Trophoblast cell (in vitro differentiated cells and primary cell): Measurements from ENCODE around the gene SPRYD4.

ENCODE experiments used
- DNase-seq, 2 donors: peaks; one replicate each; pipeline ENCODE4 v3.0.0-alpha.2; 2016
- H2AFZ ChIP-seq: 2 replicates; pipeline ENCODE4 v1.6.1; 2013; ENCODE audit warnings: low read length, moderate library complexity, mild to moderate bottlenecking; ENCODE audit not compliant: insufficient read depth, poor library complexity
- H2AK5ac ChIP-seq: 2 replicates; pipeline ENCODE4 v1.6.1; 2013; ENCODE audit warnings: mild to moderate bottlenecking, low read length
- H2BK120ac ChIP-seq: 2 replicates; pipeline ENCODE4 v1.6.1; 2013; ENCODE audit warnings: low read length, mild to moderate bottlenecking, moderate library complexity; ENCODE audit not compliant: insufficient read depth, poor library complexity
- H2BK12ac ChIP-seq: 2 replicates; pipeline ENCODE4 v1.6.1; 2013; ENCODE audit warnings: mild to moderate bottlenecking, low read length, moderate library complexity
- H2BK5ac ChIP-seq: 2 replicates; pipeline ENCODE4 v1.6.1; 2013; ENCODE audit warnings: low read length, low read depth, moderate library complexity, mild to moderate bottlenecking; ENCODE audit not compliant: poor library complexity
- H3K14ac ChIP-seq: 2 replicates; pipeline ENCODE4 v1.6.1; 2013; ENCODE audit warnings: mild to moderate bottlenecking, low read length
- H3K18ac ChIP-seq: 2 replicates; pipeline ENCODE4 v1.6.1; 2013; ENCODE audit warnings: mild to moderate bottlenecking, low read length
- H3K23ac ChIP-seq: 2 replicates; pipeline ENCODE4 v1.6.1; 2013; ENCODE audit warnings: low read length
- H3K27ac ChIP-seq: 2 replicates; pipeline ENCODE4 v1.5.1; 2013; ENCODE audit warnings: low read depth, mild to moderate bottlenecking, inconsistent platforms, low read length, moderate library complexity
- H3K27me3 ChIP-seq: 2 replicates; pipeline ENCODE4 v1.6.1; 2013; ENCODE audit warnings: inconsistent platforms, mild to moderate bottlenecking, low read length, moderate library complexity; ENCODE audit not compliant: insufficient read depth
- H3K36me3 ChIP-seq, 2 experiments: 1 replicate in 1 of 2; 2 replicates in 1 of 2; pipeline ENCODE4 v1.6.1; 2013; ENCODE audit warnings: low read length in 2 of 2, mild to moderate bottlenecking in 2 of 2, moderate library complexity in 1 of 2; ENCODE audit not compliant: insufficient read depth in 2 of 2, control insufficient read depth in 1 of 2
- H3K4ac ChIP-seq: 2 replicates; pipeline ENCODE4 v1.6.1; 2013; ENCODE audit warnings: low read depth, mild to moderate bottlenecking, low read length, moderate library complexity
- H3K4me1 ChIP-seq, 2 experiments: 1 replicate in 1 of 2; 2 replicates in 1 of 2; pipeline ENCODE4 v1.6.1; 2013; ENCODE audit warnings: low read length in 2 of 2, mild to moderate bottlenecking in 2 of 2, moderate library complexity in 1 of 2; ENCODE audit not compliant: insufficient read depth in 2 of 2, control insufficient read depth in 1 of 2
- H3K4me2 ChIP-seq: 2 replicates; pipeline ENCODE4 v1.6.1; 2013; ENCODE audit warnings: inconsistent platforms, mild to moderate bottlenecking, low read length, moderate library complexity
- H3K4me3 ChIP-seq: 2 replicates; pipeline ENCODE4 v1.5.1; 2013; ENCODE audit warnings: mild to moderate bottlenecking, low read depth, low read length, inconsistent platforms
- H3K79me1 ChIP-seq: one replicate; pipeline ENCODE4 v1.6.1; 2013; ENCODE audit warnings: low read length
- H3K79me2 ChIP-seq: 2 replicates; pipeline ENCODE4 v1.6.1; 2013; ENCODE audit warnings: low read length, mild to moderate bottlenecking; ENCODE audit not compliant: control insufficient read depth, insufficient read depth, poor library complexity
- H3K9ac ChIP-seq: 2 replicates; pipeline ENCODE4 v1.6.1; 2013; ENCODE audit warnings: mild to moderate bottlenecking, low read length
- H3K9me3 ChIP-seq: 2 replicates; pipeline ENCODE4 v1.6.1; 2013; ENCODE audit warnings: low read depth, mild to moderate bottlenecking, control low read depth, inconsistent platforms, low read length; ENCODE audit not compliant: insufficient read depth
- H4K12ac ChIP-seq: 2 replicates; pipeline ENCODE4 v1.6.1; 2013; ENCODE audit warnings: low read depth, mild to moderate bottlenecking, low read length, moderate library complexity
- H4K8ac ChIP-seq: 2 replicates; pipeline ENCODE4 v1.6.1; 2013; ENCODE audit warnings: low read depth, mild to moderate bottlenecking, low read length, moderate library complexity
- H4K91ac ChIP-seq: one replicate; pipeline ENCODE4 v1.6.1; 2013; ENCODE audit warnings: low read depth, mild to moderate bottlenecking, low read length, moderate library complexity
- WGBS: extraction: QIAGEN DNeasy Blood & Tissue Kit; methylation state at CpG from one replicate; pipeline ENCODE4 v1.1.7; 2013; ENCODE audit warnings: missing lambda C conversion rate; ENCODE audit not compliant: insufficient read length, insufficient coverage; ENCODE audit errors: extremely low coverage; 5-methylcytosine and 5-hydroxymethylcytosine counted together

SPRYD4 gene

DNA sequence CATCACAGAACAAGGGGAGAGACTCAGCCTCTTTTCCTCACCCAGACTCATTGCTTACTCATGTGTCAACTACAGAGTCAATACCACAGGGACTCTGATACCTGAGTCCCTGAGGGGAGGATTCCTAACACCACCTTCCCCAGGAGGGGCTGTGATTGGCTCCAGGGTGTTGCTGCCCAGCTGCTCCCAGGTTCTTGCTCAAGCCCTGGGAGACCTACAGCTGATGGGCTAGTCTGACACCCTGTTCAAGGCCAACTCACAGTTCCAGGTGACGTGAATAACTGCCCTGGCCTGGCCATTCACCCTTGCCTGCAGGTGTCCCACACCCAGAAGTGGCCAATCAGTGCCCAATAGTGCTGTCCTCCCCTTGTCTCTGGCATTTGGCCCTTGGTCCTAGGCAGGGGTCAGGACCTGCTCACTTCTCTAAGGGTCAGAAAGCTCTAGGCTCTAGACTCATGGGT lies 8.6 kb downstream of the SPRYD4 start:
- no peak overlapping the region for H3K4me2 ChIP-seq
- no peak overlapping the region for H4K91ac ChIP-seq
- no peak overlapping the region for H4K8ac ChIP-seq
- H3K18ac ChIP-seq, result no peak overlapping the region
- no peaks in the 10 kb centered on the region for H3K79me1 ChIP-seq
- H2AFZ ChIP-seq, result no peak overlapping the region
- H3K27ac ChIP-seq, result no peak overlapping the region
- H4K12ac ChIP-seq, result no peak overlapping the region
- no peak overlapping the region for H3K4me3 ChIP-seq
- H3K9ac ChIP-seq, result no peak overlapping the region
- H3K36me3 ChIP-seq, result no peaks in the 10 kb centered on the region
- no peak overlapping the region for H2AK5ac ChIP-seq
- no peak overlapping the region for H2BK120ac ChIP-seq
- no peak overlapping the region for H3K23ac ChIP-seq
- no peaks in the 10 kb centered on the region for H3K9me3 ChIP-seq
- no peaks in the 10 kb centered on the region for H3K27me3 ChIP-seq
- peak; percentile 63 to 75 for DNase-seq
- no peaks in the 10 kb centered on the region for H3K79me2 ChIP-seq
- H2BK5ac ChIP-seq, result no peak overlapping the region
- H3K14ac ChIP-seq, result no peak overlapping the region
- H3K4ac ChIP-seq, result no peak overlapping the region
- H3K4me1 ChIP-seq, result no peaks in the 10 kb centered on the region
- H2BK12ac ChIP-seq, result no peak overlapping the region
- WGBS, result no CpG with 5 or more reads among the region's 1 CpG

GRCh38 chr12:56477521-56478225 lies 9.3 kb downstream of the SPRYD4 start:
- H3K18ac ChIP-seq, result no peak overlapping the region
- H4K91ac ChIP-seq, result no peak overlapping the region
- no peaks in the 10 kb centered on the region for H3K79me2 ChIP-seq
- H3K4me3 ChIP-seq, result no peak overlapping the region
- H3K27me3 ChIP-seq, result no peaks in the 10 kb centered on the region
- no peak overlapping the region for H3K4me2 ChIP-seq
- no peaks in the 10 kb centered on the region for H3K36me3 ChIP-seq
- no peak overlapping the region for H3K14ac ChIP-seq
- H2BK5ac ChIP-seq, result no peak overlapping the region
- no peak overlapping the region for H3K23ac ChIP-seq
- no CpG with 5 or more reads among the region's 6 CpGs for WGBS
- no peak overlapping the region for H3K9ac ChIP-seq
- no peak overlapping the region for H4K8ac ChIP-seq
- H2BK120ac ChIP-seq, result no peak overlapping the region
- H2AK5ac ChIP-seq, result no peak overlapping the region
- H2BK12ac ChIP-seq, result no peak overlapping the region
- no peaks in the 10 kb centered on the region for H3K4me1 ChIP-seq
- no peak overlapping the region for H3K4ac ChIP-seq
- no peaks in the 10 kb centered on the region for H3K9me3 ChIP-seq
- H4K12ac ChIP-seq, result no peak overlapping the region
- no peak overlapping the region for H3K27ac ChIP-seq
- no peak overlapping the region for H2AFZ ChIP-seq
- H3K79me1 ChIP-seq, result no peaks in the 10 kb centered on the region
- DNase-seq, result no peak

GRCh38 chr12:56479625-56480024 lies 11.2 kb downstream of the SPRYD4 start:
- WGBS, result no CpG with 5 or more reads among the region's 7 CpGs
- Histone ChIP-seq H3K14ac (no peak overlapping the region), H4K8ac (no peak overlapping the region), H3K18ac (no peak overlapping the region), H2BK120ac (no peak overlapping the region), H2BK5ac (no peak overlapping the region), H3K9ac (no peak overlapping the region), H4K91ac (no peak overlapping the region), H3K4ac (no peak overlapping the region), H3K23ac (no peak overlapping the region), H3K36me3 (no peaks in the 10 kb centered on the region), H3K4me2 (no peak overlapping the region), H3K27ac (no peak overlapping the region), H3K4me1 (no peaks in the 10 kb centered on the region), H3K4me3 (no peak overlapping the region), H2BK12ac (no peak overlapping the region), H2AFZ (no peak overlapping the region), H2AK5ac (no peak overlapping the region), H3K27me3 (no peaks in the 10 kb centered on the region), H4K12ac (no peak overlapping the region), H3K79me1 (no peaks in the 10 kb centered on the region), H3K9me3 (no peaks in the 10 kb centered on the region), H3K79me2 (no peaks in the 10 kb centered on the region)
- no peak for DNase-seq

DNA sequence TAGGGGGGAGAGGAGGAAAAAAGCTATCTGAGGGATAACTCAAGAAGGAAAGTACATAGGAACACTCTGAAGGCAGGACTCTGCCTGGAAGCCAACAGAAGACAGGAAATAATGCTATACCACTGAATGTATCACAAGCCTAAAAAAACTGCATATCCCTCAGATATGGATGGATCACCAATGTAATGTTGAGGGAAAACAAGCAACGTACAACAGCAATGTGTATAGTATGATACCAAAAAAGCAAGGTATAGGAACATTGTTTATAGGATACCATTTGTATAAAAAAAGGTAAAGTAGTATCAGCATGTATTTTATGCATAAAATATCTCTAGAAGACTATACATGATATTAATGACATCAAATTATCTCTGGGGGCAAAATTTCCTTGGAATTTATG lies 16.2 kb downstream of the SPRYD4 start:
- H3K79me1 ChIP-seq, result no peaks in the 10 kb centered on the region
- H3K27ac ChIP-seq, result no peak overlapping the region
- no peak for DNase-seq
- H3K79me2 ChIP-seq, result no peaks in the 10 kb centered on the region
- no peak overlapping the region for H4K8ac ChIP-seq
- no peak overlapping the region for H3K14ac ChIP-seq
- H2AFZ ChIP-seq, result no peak overlapping the region
- no peak overlapping the region for H2AK5ac ChIP-seq
- no CpG with 5 or more reads among the region's 1 CpG for WGBS
- H3K4me1 ChIP-seq, result peaks cover 2 to 7% of the 10 kb centered on the region in 2 experiments
- H3K9me3 ChIP-seq, result peaks cover 10% of the 10 kb centered on the region
- no peak overlapping the region for H3K4me2 ChIP-seq
- no peak overlapping the region for H3K4me3 ChIP-seq
- no peak overlapping the region for H3K18ac ChIP-seq
- H4K12ac ChIP-seq, result no peak overlapping the region
- H3K36me3 ChIP-seq, result no peaks in the 10 kb centered on the region
- H2BK5ac ChIP-seq, result no peak overlapping the region
- peaks cover 26% of the 10 kb centered on the region for H3K27me3 ChIP-seq
- no peak overlapping the region for H4K91ac ChIP-seq
- H3K9ac ChIP-seq, result no peak overlapping the region
- H2BK120ac ChIP-seq, result no peak overlapping the region
- no peak overlapping the region for H3K4ac ChIP-seq
- H3K23ac ChIP-seq, result no peak overlapping the region
- no peak overlapping the region for H2BK12ac ChIP-seq
